Stomach (tissue), 9 donors: ENCODE data around the gene CALY. TPM values are rescaled to one million over a fixed set of nuclear protein-coding genes. Genes with fewer than 3 reads are reported as not detected.
"Not testable (repeated sequence)": the region's sequence is repeated elsewhere in the genome, so short reads cannot be mapped to it uniquely, and the experiment has no call there.

Source experiments
- DNase-seq, 2 donors: peaks; one replicate each; pipeline versions ENCODE4 v3.0.0 to v3.0.0-alpha.2; 2013 to 2019
- H3K27ac ChIP-seq, 5 donors: fragments of 200-600 bp in 4 of 5; sonication (generic) in 4 of 5; one replicate each; pipeline ENCODE4 v1.5.1; 2013 to 2019; ENCODE audit warnings: mild to moderate bottlenecking in 1 of 5, moderate library complexity in 1 of 5
- H3K27me3 ChIP-seq, 3 donors: fragments of 200-600 bp; sonication (generic); one replicate each; pipeline ENCODE4 v1.5.1; 2017 to 2019; ENCODE audit warnings: mixed run types in 1 of 3
- H3K36me3 ChIP-seq, 4 donors: fragments of 200-600 bp; sonication (generic); 1 replicate in 3 of 4; 2 replicates in 1 of 4; pipeline ENCODE4 v1.5.1; 2016 to 2019
- H3K4me1 ChIP-seq, 4 donors: fragments of 200-600 bp; sonication (generic); one replicate each; pipeline ENCODE4 v1.5.1; 2016 to 2019
- H3K4me3 ChIP-seq, 4 donors: fragments of 200-600 bp; sonication (generic) in 3 of 4; one replicate each; pipeline ENCODE4 v1.5.1; 2016 to 2019; ENCODE audit warnings: mild to moderate bottlenecking in 1 of 4
- H3K9me3 ChIP-seq, 4 donors: fragments of 200-600 bp; sonication (generic); one replicate each; pipeline ENCODE4 v1.5.1; 2016 to 2019
- EP300 ChIP-seq: sonication (generic); formaldehyde crosslinking; IDR thresholded peaks from one replicate; pipeline ENCODE4 v1.6.1; 2017; ENCODE audit warnings: antibody characterized with exemption
- POLR2A ChIP-seq, 4 donors: fragments of 450-650 bp; IDR thresholded peaks; one replicate each; pipeline ENCODE4 v1.6.1; 2016; ENCODE audit warnings: antibody characterized with exemption in 4 of 4, control low read depth in 2 of 4, mild to moderate bottlenecking in 1 of 4, moderate library complexity in 1 of 4
- POLR2AphosphoS5 ChIP-seq, 3 donors: sonication (generic); formaldehyde crosslinking; IDR thresholded peaks; one replicate each; pipeline ENCODE4 v1.6.1; 2016; ENCODE audit warnings: antibody characterized with exemption in 3 of 3
- WGBS, 5 donors: extraction: QIAGEN DNeasy Blood & Tissue Kit in 3 of 5; methylation state at CpG; one replicate each; pipeline versions ENCODE4 v1.1.5 to v1.1.7; 2013 to 2018; 5-methylcytosine and 5-hydroxymethylcytosine counted together
- intact Hi-C: fragments of 100-400 bp; cut with DNase I; formaldehyde crosslinking; loops from one replicate; pipeline ENCODE4 v1.15.1; 2023; ENCODE audit warnings: low total_unique reads
- polyA plus RNA-seq, 3 donors: library from polyadenylated mRNA; stranded (reverse); fragments of 200-250 nt; gene quantifications; one replicate each; pipeline ENCODE4 v1.2.3, GENCODE V29; 2013
- total RNA-seq, 5 donors: library from RNA; depleted of rRNA; stranded (reverse); fragments of >200 nt; gene quantifications; one replicate each; pipeline versions ENCODE4 v1.1.0 to v1.2.3, GENCODE V29; 2014 to 2016
- TF ChIP-seq, protein P1 (sequence below), 7 experiments: fragments of 450-650 bp in 4 of 7; fragments of 200-600 bp in 3 of 7; sonication (generic) in 3 of 7; IDR thresholded peaks; one replicate each; pipeline ENCODE4 v1.5.1; 2016 to 2019; ENCODE audit warnings: antibody characterized with exemption in 7 of 7, control low read depth in 2 of 7, mild to moderate bottlenecking in 1 of 7
- donor health status: healthy with polysubstance abuse.
- donor health status: Bipolar disorder and iron deficiency.
- donor health status: healthy.

The CALY gene
- total and polyA plus RNA-seq, 8 donors, result 0.44 to 2.6 (median 1.4) TPM; not detected in 4

GRCh38 chr10:133368153-133368552 is 31.5 kb upstream of the CALY start:
- 92 to 98% (median 94%) methylated on average over 3 to 7 of the region's 7 CpGs for WGBS, 5 donors

DNA sequence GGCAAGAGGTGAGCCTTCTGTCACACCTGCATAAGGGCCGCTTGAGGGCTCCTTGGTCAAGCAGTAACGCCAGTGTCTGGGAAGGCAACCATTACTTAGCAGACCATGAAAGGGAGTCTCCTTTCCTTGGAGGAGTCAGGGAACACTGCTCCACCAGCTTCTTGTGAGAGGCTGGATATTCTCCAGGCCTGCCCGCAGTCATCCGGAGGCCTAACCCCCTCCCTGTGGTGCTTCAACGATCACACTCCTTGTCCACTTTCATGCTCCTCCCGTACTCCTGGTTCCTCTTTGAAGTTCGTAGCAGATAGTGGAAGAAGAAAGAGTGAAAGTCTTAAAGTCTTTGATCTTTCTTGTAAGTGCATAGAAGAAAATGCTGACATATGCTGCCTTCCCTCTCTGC is 30.8 kb upstream of the CALY start:
- intact Hi-C loops, DNase-seq, H3K27ac ChIP-seq, H3K27me3 ChIP-seq, H3K9me3 ChIP-seq, H3K4me3 ChIP-seq: not testable (repeated sequence)
- Histone ChIP-seq H3K36me3 (peaks cover 58 to 94% (median 85%) of the 10 kb centered on the region in 4 donors), H3K4me1 (peaks cover 8 to 27% (median 20%) of the 10 kb centered on the region in 4 donors)
- 76 to 96% (median 86%) methylated on average over 1 to 4 of the region's 7 CpGs for WGBS, 5 donors

More at GRCh38 chr10:133368153-133368552, 31.5 kb upstream of the CALY start:
- H3K27me3 ChIP-seq, result no peaks in the 10 kb centered on the region
- DNase-seq, result no peak
- intact Hi-C loops, result no loop called here
- TF ChIP-seq, protein P1, sequence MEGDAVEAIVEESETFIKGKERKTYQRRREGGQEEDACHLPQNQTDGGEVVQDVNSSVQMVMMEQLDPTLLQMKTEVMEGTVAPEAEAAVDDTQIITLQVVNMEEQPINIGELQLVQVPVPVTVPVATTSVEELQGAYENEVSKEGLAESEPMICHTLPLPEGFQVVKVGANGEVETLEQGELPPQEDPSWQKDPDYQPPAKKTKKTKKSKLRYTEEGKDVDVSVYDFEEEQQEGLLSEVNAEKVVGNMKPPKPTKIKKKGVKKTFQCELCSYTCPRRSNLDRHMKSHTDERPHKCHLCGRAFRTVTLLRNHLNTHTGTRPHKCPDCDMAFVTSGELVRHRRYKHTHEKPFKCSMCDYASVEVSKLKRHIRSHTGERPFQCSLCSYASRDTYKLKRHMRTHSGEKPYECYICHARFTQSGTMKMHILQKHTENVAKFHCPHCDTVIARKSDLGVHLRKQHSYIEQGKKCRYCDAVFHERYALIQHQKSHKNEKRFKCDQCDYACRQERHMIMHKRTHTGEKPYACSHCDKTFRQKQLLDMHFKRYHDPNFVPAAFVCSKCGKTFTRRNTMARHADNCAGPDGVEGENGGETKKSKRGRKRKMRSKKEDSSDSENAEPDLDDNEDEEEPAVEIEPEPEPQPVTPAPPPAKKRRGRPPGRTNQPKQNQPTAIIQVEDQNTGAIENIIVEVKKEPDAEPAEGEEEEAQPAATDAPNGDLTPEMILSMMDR (IDR thresholded peaks at IDR 0.05), result no peak
- TF ChIP-seq EP300, result no peak
- no peak for TF ChIP-seq POLR2A (IDR thresholded peaks at IDR 0.05)
- TF ChIP-seq POLR2AphosphoS5 (IDR thresholded peaks at IDR 0.05), result no peak
- peaks cover 10 to 32% (median 22%) of the 10 kb centered on the region in 4 donors for H3K4me1 ChIP-seq
- no peak overlapping the region for H3K27ac ChIP-seq
- peaks cover 51 to 87% (median 79%) of the 10 kb centered on the region in 4 donors for H3K36me3 ChIP-seq
- H3K9me3 ChIP-seq, result no peaks in the 10 kb centered on the region
- H3K4me3 ChIP-seq, result no peak overlapping the region

DNA sequence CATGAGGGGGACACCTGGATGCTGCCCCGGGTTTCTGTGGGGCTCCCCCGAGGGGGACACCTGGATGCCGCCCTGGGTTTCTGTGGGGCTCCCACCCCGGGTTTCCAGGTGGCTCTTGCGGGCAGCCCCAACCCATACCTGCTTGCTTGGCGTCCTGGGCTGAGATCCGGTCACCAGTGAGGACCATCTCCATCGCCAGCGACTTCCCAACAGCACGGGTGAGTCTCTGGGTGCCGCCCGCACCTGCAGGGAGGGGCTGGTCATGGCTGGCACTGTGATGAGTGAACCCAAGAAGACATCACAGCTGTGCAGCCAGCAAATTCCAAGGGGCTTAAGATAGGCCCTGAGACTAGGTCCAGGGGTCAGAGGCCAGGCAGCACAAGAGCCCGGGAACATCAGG is 30.1 kb upstream of the CALY start:
- H3K9me3 ChIP-seq, result no peaks in the 10 kb centered on the region
- H3K27me3 ChIP-seq, result no peaks in the 10 kb centered on the region
- no peak overlapping the region for H3K27ac ChIP-seq
- H3K4me3 ChIP-seq, result no peak overlapping the region
- TF ChIP-seq POLR2AphosphoS5 (IDR thresholded peaks at IDR 0.05) (no peak), POLR2A (IDR thresholded peaks at IDR 0.05) (no peak), EP300 (no peak)
- TF ChIP-seq, protein P1 (IDR thresholded peaks at IDR 0.05), result no peak
- intact Hi-C loops, result no loop called here
- 86 to 98% (median 96%) methylated on average over 6 to 13 of the region's 13 CpGs for WGBS, 5 donors
- DNase-seq, result no peak
- peaks cover under 1 to 20% (median 12%) of the 10 kb centered on the region in 4 donors for H3K4me1 ChIP-seq
- H3K36me3 ChIP-seq, result peaks cover 63 to 100% (median 93%) of the 10 kb centered on the region in 4 donors

DNA sequence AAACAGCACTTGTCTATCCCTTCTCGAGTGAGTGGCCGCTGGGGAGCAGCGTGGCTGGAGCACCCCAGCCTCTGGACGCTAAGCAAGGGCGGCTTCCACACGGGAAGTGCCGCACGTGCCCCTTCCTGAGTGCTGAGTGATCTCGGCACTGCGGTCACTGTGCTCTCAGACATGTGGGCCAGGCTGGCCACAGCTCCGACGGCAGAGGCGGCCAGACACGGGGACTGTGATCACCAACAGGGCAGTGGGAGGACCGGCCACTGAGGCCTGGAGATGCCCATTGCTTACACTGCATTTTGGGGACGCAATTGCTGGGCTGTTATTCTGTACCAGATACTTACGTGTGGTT is 29.4 kb upstream of the CALY start:
- Histone ChIP-seq H3K36me3 (peaks cover 63 to 98% (median 92%) of the 10 kb centered on the region in 4 donors), H3K27ac (no peak overlapping the region), H3K4me1 (peaks cover 0 to 13% (median 9%) of the 10 kb centered on the region in 4 donors), H3K4me3 (no peak overlapping the region), H3K9me3 (no peaks in the 10 kb centered on the region), H3K27me3 (no peaks in the 10 kb centered on the region)
- intact Hi-C loops, result no loop called here
- no peak for DNase-seq
- 86 to 94% (median 86%) methylated on average over 10 to 17 of the region's 17 CpGs for WGBS, 5 donors
- TF ChIP-seq POLR2A (IDR thresholded peaks at IDR 0.05), result no peak
- no peak for TF ChIP-seq POLR2AphosphoS5 (IDR thresholded peaks at IDR 0.05)
- TF ChIP-seq, protein P1 (IDR thresholded peaks at IDR 0.05), result no peak

DNA sequence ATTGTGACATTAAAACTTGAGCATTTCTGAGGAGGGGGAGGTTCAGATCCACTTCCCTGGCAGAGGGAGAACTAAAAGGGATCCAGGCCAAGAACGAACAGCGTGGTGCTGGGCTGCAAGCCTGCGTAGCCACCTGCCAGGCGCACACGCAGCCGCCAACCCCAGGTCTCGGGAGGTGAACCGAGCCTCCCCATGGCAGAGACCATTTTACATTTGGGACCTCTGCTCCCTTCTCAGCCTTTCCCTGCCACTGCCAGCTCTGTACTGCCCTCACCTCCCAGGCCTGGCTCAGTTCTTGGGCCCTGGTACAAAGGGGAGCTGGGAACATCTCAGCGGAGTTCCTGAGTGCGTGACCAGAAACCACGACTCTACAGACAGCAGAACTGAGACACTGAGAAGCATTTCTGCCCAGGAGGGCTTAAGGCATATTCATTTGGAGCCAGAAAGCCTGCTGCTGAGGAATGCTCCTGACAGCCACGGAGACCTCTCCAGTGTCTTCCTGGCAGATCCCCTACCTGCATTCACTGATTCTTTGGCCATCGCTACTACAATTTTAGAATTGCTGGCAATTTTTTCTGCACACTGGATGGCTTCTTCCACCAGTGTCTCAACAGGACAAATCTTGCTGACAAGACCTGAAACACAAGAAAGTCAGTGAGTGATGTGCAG is 28.9 kb upstream of the CALY start:
- H3K27ac ChIP-seq, result no peak overlapping the region
- intact Hi-C loops, result no loop called here
- no peak for DNase-seq
- 72 to 82% (median 77%) methylated on average over 12 to 13 of the region's 13 CpGs for WGBS, 5 donors
- TF ChIP-seq POLR2A (IDR thresholded peaks at IDR 0.05) (no peak), POLR2AphosphoS5 (IDR thresholded peaks at IDR 0.05) (no peak), EP300 (no peak)
- TF ChIP-seq, protein P1 (IDR thresholded peaks at IDR 0.05), result no peak
- H3K27me3 ChIP-seq, result no peaks in the 10 kb centered on the region
- no peaks in the 10 kb centered on the region for H3K9me3 ChIP-seq
- H3K36me3 ChIP-seq, result peaks cover 61 to 93% (median 87%) of the 10 kb centered on the region in 4 donors
- peaks cover 0 to 14% (median 9%) of the 10 kb centered on the region in 4 donors for H3K4me1 ChIP-seq
- no peak overlapping the region for H3K4me3 ChIP-seq
